Activated CD8-positive, alpha-beta memory T cell treated with anti-CD3 and anti-CD28 coated beads, Interleukin-2, amount 50 U/mL, for 48 hours (primary cell): ENCODE results near the gene FREM1.

Experiments
- DNase-seq: peaks from one replicate; pipeline ENCODE4 v3.0.0-alpha.2; 2020

Gene FREM1

DNA sequence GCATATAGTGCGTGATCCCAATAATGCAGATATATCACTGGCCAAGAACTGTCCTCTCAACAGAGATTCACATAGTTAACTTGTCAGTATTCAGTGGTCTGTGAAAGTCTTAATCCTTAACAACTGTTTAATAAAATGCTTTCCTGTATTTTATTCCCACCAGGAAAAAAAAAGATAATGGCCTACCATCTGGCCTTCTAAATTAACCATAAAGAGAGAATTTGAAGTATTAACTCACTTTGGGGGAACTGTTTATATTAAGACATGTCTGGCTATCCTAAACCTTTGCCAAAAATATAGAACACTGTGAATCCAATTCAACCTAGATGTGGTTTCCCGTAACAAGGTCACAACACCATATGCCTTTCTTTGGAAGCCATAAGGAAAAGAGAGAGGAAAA, 818 bp upstream of the FREM1 start:
- DNase-seq = no peak

DNA sequence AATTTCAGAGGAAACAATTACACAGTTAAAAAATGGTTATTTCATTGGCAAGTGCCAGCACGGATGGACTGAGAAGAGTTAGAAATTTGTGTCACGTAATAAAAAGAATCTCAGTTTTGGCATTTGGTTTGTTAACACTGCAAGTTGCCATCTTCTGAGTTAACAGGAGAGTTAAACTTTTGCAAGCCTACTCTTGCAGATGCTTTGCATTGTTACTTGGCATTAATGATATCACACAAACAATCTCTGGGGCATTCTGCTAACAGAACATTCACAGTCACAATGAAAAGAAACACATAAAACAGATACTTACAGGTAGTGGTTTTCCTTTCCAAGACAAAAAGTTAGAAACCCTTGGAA, 647 bp downstream of the FREM1 start:
- DNase-seq = no peak

DNA sequence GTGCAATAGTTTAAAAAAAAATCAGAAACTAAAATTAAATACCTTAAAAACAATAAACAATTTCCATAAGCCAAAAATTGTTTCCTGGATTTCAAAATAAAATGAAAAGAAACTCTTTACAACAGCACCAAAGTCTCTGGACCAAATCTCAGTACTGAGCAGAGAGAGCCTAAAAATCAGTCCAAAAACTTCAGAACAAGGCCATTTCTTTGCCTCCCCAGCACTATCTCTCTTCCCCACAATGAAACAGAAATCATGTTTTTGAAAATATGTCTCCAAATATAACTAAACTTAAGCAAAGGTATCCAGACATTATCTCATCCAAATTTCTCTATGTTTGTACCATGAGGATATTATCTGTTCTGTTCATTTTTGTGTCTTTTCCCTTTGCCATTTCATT, 1.0 kb downstream of the FREM1 start:
- no peak for DNase-seq

DNA sequence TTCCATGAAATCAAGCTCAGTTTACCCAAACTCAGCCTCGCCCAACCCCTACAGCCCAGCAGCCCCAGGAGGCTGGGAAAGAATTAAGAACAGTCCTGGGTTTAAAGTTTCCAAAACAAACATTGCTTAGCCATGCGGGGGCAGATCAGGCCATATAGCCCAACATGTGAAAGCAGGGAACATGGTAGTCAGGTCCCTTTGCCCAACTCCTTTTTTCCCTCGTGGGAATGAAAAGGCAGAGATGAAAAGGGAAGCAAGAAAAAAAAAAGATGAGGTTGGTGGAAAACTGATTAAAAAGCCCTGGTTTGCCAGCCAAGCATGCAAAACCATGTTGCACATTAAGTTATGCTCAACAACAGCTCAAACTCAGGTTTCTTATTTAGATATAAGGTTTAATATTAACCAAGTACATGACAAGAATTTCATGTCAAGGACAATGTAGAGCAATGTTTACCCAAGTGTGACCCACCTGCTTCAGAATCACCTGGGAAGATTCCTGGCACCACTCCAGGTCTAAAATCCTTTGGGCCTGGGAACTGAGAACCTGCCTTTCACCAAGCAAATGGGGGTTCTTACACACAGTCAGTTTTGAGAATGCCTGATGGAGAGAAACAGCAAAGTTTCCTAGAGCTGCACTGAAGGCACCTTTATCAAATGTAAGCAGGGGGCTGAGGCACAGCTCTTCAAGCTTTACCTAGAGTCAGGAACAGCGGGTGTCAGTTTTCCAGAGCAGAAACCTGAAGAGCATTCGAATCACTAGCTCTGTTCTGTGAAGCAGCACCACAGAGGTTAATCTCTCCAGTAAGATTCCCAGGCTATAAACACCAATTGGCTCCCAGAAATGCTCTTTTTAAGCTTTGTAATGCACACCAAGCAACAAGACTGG, 1.7 kb downstream of the FREM1 start:
- no peak for DNase-seq

DNA sequence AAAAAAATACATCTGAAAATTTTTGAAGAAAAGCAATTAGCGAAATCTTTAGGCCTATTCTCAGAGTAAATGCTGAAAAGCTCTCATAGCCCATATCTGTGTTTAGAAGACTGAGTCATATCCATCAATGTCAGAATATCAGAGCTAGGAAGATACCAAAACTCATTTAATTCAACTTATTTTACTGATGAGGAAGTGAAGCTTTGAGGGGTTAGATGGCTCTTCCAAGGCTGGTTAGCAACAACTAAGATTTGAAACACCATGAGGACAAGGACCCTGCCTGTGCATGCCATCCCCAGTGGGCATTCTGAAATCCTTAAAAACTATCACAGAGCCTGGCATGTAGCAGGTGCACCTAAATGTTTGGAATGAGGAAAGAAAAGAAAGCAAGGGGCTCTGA, 2.5 kb downstream of the FREM1 start:
- DNase-seq = no peak

DNA sequence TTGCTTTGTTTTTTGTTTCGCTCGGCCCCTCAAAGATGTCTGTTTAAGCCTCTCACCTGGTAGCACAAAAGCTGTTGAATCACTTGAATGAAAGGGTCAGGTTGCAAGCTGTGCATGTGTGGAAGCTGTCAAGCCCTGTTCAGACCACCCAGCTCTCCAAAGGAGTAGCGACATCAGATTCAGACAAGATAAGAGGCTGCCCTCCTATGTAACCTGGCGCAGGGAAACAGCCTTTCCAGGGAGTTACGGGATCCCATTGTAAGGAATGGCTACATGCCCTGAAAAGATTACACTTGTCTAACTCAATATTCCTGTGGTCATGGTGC, 2.9 kb downstream of the FREM1 start:
- no peak for DNase-seq

DNA sequence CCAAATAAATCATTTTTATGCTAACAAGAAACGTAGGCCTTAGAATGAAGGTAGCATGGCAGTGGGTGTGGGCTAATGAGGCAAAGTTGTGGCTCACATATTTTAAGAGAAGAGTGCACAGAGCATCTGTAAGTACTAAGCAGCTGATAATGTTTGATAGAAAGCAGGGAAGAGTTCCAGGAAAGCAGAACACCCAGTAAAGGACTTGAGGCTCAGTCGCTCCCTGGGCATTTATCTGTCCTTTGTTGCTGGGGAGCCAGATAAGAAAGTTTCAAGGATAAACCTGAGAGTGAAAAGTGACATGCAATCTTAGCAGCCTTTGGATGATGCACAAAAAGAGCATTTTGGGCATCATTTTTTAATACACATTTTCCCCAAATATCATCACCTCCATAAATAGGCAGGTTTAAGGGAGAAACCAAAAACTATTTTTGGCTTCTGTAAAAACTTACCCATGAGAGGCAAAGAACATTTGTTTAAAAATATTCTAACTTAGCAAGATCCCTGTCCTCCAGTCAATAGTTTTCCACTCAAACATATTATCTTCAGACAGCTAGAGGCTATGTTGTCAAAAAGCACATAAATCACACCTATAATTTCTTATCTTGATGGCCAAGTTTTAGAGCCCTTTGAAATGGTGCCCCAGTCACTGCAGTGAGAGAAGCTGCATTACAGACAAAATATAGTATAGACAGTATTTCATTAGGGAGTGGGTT, 3.4 kb downstream of the FREM1 start:
- no peak for DNase-seq

DNA sequence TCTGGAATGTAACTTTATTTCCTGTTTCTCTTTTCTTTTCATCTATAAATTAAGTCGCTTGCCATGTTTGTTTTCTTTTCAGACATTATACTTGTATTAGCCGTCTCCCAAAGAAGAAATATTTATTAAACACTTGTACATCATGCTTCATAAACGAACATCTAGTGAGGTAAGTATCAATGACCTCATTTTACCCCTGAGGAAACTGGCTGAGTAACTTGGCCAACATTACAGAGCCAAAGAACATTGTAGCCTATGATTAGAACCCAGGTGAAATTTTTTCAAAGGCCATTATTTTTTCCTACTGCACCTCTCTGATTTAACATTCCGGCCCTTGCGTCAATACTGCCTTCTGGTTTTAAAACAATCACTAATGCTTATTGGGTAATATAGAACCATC, 4.2 kb downstream of the FREM1 start:
- DNase-seq = no peak

DNA sequence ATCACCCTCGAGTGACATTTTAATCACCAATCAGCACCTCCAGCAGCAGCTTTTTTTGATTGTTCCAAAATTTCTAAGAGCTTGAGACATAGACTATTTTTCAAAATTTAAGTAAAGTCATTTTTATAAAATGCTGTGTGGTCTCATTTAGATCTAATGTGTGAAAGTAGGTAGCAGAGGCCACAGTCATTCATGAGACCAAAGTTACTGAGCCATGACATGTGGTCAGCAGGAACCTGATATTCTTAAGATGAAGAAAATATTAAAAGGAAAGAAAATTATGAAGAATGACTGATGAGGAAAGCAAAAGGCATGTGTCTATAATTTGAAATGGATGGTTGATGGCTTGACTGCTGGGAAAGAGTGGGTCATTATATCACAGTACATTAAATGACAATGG, 7.2 kb downstream of the FREM1 start:
- no peak for DNase-seq

DNA sequence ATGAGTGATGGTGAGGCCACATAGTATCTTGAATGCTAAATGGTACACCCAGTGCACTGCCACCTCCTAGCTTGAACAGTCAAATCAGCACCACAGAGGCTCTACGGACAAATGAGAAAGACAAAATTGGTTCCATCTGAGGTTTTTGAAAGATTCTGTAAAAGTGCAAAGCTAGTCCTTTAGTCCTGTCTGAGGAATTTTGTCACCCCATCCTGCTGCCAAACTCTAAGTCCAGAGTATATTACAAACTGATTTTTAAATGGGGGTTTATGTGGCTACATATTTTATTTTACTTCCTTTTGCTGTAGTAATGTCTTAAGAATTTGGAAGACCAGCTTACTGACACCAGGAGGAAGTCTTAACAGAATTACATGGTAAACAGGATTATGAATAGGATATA, 7.7 kb downstream of the FREM1 start:
- no peak for DNase-seq

DNA sequence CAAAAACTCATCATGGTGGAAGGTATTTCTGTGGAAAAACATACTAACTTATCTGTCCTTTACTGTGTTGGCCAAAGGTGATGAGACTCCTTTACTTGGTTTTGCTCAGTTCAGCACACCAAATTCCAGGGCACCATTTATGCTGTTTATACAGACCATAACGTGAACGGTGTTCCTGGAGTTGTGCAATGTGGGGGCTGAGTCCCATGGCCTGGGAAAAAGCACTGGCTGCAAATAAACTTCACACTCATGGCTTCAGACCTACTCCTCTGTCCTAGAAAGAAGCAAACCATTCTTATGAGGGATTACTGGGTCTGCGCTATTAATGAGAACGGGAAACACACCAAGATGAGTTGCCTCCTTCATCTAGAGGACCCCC, 10.4 kb downstream of the FREM1 start:
- no peak for DNase-seq

DNA sequence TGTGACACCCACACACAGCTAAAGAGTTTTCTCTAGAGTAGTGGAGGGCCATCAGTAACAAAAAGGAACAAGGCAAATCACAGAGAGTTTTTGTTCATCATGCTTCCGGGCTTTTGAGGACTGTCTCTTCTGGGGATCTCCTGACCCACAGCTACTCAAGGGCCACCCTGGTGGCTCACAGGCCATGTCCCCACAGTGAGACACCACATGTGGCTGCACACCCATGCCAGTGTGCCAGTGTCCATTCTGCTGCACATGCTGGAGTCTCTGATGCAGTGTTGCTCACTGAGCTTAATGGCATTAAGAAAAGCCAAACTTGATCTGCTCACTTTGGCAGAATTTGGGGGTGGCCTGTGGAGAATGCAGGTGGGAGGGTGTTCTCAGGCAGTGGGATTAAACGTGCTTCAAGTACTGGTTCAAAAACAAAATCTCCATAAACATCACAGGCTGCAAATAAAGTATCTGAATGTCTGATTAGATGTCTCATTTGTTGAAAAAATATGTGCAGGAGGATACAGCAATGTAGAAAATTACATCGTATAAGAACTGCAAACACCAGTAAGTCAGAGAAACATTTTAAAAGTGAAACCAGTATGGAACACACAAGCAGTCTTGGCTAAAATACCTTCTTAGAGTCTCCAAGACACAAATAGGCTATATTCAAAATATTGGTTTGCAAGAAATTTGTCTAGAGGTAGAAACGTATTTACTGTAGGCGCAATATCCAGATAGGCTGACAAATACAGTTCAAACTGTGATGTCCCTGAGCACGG, 11.0 kb downstream of the FREM1 start:
- no peak for DNase-seq

DNA sequence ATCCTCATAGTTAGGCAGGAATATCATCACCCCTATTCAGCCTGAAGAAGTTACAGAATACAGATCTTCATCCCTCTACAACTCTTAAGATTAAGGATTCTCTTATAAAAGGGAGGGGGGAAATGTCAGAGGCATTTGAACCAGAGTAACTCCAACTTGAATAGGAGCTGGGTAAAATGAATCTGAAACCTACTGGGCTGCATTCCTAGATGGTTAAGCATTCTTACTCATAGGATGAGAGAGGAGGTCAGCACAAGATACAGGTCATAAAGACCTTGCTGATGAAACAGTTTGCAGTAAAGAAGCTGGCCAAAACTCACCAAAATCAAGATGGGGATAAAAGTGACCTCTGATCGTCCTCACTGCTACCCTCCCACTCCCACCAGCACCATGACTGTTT, 14.4 kb downstream of the FREM1 start:
- DNase-seq = no peak

DNA sequence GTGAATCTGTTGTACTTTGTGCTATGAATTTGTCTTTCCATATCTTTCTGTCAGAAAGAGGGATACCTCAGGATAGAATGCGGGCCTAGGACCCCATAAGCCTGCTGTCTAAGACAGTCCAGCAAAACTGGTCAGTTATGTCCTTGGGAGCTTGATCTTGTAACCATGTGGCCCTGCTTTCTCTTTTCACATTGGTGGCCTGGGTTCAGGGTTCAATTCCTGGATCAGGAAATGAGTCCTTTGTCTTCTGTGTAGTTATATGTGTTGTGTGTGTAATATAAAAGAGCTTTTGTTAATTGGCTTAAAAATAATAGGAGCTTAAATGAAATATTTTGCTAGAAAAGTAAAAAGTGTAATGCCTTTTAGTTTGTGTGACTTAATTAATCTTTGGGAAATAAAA, 16.9 kb downstream of the FREM1 start:
- no peak for DNase-seq

DNA sequence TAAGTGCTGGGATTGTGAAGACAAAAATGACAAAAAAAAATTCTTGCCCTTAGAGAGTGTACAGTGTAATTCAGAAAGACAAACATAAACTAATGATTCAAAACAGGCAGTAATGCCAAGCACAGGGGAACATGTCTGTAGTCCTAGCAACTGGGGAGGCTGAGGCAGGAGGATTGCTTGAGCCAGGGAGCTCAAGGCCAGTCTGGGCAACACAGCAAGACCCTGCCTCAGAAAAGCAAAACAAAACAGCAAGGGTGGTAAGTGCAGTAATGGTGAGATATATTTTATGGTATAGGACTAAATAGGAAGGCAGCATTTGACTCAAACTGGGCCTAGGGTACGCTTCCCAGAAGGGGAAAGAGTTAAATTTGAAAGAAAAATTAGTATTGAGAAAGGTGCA, 18.9 kb downstream of the FREM1 start:
- DNase-seq = no peak

DNA sequence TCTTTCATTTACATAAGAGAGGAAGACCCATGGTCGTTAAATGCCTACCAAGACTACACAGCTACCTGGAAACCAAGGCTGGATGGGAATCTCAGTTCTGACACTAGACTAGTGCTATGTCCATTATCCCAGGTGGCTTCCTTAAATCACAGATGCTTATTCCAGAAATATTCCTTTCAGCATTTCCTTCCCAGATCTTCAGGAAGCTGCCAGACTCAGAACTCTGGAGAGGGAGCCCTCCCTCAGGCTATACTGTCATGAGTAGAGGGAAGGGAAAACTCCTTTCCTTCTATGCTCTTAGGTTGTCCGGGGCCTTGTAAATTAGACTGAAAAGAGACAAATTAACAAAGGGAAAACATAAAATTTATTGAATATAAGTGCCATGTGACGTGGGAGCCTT, 20.8 kb downstream of the FREM1 start:
- DNase-seq = no peak

DNA sequence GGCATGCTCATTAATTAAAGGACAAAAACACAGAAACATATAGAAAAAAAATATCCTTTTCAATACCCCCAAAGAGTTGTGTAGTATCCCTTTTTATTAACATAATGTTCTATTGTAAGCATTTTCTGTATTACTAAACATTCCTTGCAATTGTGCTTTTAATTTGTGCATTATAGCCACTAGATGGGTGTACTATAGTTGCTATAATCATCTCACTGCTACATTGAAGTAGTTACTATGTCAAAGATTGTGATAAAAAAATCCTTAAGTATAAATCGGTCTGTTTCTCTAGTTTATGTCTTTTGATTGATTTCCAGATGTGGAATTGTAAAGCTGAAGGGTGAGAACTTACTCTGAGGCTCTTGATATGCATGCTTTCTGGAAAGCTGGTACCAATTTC, 21.4 kb downstream of the FREM1 start:
- DNase-seq = no peak

DNA sequence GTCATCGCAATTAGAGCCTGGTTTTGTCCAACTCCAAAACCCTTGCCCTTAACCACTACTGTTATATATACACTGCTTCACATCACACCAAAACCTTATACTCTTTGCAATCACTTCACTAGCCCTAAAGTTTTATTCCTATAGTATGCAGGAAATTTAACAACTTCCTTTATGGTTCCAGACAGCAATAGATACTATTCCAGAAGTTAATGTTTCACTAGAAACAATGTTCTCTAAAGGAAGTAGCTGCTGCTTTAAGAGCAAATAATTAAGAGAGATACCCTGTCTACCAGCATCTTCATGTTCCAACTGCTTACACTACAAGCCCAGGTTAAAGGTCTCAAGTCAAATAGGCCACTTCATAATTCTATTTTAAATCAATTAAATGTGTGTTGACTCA, 22.0 kb downstream of the FREM1 start:
- no peak for DNase-seq

DNA sequence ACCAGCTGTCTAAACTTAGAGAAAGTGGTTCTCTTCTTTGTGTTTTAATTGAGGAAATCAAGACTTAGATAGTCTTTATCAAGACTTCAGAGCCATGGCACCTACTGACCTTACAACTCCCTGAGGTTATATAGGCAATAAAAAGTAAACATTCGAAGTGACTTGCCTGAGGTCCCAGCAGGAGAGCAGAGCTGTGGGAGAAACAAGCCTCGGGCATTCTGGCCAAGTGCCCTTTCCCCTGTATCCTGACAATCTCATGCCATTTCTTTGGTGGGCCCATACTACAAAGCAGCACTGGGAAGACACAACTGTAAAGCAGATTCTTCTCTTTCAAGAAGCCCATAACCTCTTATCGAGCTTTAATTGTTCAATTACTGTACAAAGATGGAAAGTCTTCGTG, 23.1 kb downstream of the FREM1 start:
- no peak for DNase-seq

DNA sequence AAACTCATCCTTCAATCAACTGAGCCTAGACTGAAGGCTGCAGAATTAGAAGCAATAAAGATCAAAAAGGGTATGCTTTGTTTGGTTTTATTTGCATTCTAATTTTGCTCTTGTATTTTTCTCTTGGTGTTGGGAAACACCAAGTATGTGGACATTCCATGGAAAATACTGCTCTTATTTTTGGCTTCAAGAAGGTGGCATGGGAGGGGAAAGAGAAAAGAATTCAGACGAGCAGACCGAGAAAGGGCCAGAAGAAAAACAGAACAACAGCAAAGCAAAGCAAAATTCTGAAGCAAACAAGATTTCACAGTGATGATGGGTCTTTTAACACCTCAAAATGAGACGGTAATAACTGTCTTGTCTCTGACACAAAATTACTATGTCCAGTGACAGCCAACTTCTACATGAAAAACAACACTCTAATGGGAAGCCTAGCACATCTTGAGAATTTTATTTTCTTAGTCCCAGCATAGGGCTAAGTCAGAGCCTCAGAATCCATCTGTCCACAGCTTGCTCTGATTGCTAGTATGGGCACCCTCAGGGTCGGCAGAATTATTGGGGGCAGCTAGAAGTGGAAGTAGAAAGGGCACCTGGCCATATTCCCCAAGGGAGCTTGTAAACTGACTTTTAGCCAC, 26.8 kb downstream of the FREM1 start:
- no peak for DNase-seq

DNA sequence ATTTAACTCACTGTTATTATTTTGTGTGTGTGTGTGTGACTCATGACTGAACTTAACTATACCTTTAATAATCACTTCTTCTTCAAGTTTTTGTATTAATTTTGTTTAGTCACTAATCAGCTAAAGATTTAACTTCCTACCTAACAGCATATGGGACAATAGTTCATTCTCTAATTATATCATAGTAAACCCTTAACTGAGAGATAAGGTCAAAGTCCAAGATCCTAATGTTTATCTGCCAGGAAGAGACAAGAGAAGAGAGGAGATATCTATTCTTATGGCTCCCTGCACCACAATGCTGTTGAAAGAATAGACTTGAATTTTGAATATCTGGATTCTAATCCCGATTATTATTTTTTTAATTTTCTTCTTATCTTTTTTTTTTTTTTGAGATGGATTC, 28.1 kb downstream of the FREM1 start:
- DNase-seq = no peak

DNA sequence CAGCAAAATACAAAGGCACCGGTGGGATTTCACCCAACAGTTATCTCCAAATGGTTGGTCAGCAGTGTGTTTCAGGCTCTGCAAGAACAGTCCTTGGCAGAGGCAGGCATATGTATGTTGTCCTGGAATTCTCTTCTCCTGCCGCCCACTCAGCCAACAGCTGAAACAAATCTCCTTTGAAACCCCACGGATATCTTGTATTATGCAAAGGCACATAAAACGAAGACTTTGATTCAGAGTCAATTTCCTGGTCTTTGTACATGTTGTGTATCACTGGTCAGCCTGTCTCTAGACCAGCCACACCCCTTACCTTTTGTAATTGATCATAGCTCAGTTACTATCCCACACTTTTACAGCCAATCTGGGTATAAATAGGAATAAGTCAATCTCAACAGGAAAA, 29.2 kb downstream of the FREM1 start:
- no peak for DNase-seq

DNA sequence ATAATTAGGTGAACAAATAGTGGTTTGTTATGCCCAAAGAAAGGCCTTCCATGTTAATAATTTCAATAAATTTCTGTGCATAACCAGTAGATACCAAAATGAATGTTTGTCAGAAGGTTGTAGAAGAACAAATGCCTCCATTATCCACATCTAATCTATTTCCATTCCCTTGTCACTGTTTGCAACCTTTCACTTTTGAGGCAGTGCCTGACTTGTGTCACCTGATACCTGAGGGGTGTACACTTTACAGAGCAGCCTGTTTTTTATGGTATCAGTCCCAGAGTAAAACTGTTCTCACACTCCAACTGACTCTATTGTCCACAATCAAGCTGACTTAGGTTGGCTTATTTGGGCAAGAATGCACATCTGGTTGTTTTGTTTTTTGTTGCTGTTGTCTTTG, 40.1 kb downstream of the FREM1 start:
- no peak for DNase-seq

DNA sequence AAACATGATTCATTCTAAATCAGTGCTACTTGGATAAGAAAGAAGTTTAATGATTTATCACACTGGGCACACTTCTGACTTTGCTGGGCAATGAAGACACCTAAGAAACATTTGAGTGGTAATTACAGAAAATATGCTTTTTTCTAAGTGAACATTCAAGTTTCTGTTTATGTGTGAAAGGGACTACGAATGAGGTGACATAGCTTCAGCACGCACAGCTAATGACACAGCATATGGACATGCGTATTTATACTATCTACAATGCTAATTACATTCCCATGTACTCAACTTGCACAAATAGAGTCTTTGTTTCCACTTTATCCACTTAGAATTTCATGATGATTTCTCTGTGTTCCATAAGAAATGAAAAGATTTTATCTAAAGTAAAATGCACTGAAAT, 40.6 kb downstream of the FREM1 start:
- no peak for DNase-seq
